GM04504 (cell line): ENCODE results near the gene METTL14.

Experiments
- DNase-seq: peaks from one replicate; pipeline ENCODE4 v3.0.0-alpha.2; 2012; ENCODE audit warnings: low read depth

METTL14 gene

DNA sequence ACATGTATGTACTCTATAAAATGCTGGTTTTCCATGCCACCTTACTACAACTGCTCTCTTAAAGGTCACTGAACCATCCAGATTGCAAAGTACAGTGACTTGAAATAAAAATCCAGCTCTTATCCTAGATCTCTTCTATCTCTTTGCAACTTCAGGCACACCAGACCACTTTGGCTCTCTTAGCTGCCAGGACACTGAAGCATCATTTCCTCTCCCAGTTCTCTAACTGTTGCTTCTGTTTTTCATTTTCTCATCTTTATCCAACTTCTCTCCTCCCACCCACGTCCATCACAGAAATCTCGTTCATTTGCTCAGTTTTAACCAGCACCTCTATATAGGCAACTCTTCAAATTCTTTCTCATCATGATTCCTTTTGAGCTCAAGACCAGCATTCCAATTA is 74.3 kb downstream of the METTL14 start:
- no peak for DNase-seq

- DNase-seq = no peak
Measured at GRCh38 chr4:118760092-118760491, 74.9 kb downstream of the METTL14 start.

GRCh38 chr4:118760493-118760892 is 75.3 kb downstream of the METTL14 start:
- DNase-seq = no peak

DNA sequence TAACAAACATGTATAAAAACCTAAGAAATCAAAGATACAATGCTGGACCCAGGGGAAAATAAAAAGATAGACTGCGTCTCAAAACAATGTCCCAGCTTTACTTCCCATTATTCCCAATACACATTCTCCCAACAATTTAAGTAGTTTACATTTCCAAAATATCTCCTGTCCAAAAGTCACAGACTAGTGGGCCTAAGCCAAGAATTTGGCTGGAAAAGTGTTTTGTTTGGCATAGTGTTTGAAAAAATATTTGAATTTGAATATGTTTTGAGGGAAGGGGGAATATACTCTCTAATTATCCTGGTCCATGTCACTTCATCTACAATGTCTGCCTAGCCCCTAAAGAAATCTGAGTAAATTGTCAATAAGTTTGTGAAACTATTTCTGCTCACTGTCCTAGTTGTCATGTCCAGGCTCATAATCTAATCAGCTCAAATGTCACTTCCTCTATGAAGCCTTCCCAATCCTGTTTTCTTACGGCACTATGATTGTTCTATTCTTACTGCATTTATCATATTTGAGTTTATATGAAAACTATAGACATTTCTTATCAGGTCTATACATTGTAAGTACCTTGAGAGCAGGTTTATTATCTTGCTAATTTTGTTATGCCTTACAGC is 76.3 kb downstream of the METTL14 start:
- DNase-seq = no peak

GRCh38 chr4:118762155-118762554 is 77.0 kb downstream of the METTL14 start:
- no peak for DNase-seq

DNA sequence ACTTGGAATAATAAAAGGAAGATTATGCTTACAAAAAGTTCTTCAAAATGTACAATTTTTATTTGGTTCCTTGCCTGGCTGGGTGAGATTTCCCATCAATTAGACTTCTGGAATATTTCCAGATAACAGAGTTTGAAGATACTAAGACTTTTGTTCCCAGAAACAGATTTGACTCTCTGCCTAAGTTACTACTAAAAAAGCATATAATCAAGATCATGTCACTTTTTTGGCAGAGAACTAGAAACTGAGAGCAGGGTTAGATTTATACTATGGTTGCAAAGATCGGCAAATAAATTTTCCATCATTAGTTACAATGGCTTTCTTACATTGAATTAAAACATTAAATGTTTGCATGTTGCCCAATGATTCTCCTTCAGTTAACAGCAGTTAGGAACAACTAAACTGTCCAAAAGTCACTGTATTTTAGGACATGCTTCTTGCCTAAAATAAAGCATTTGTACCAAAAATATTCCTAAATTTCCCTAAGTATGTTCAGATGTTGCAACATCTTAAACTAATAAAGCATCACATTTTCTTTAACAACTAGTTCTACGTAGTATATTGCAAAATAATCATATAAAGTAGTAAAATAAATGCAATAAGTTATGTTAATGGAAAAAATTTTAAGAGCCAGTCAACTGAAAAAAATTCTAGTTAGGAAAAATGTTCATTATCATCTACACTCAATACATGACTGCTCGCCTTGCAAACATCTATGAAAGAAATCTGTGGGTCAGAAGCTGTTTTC is 77.7 kb downstream of the METTL14 start:
- DNase-seq = no peak
